ENCODE results near the gene MARVELD2.

DNA sequence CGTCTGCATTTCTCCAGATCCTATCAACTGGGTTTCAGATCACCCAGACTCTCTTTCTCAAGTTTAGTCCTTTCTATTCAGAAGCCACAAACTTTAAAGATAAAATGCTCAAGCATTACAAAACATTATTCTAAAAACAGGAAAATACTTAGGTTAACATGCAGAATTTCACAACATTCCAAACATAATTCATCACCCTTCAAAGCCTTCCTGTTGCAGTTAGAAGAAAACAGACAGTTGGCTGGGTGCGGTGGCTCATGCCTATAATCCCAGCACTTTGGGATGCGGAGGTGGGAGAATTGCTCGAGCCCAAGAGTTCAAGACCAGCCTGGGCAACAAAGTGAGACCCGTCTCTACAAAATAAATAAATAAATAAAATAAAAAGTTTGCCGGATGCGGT is 70.0 kb downstream of the MARVELD2 start:
- TF ChIP-seq STAT5B (CRISPR knock-in tag; IDR thresholded peaks at IDR 0.05) (no peak), RNF2 (conservative IDR thresholded peaks at IDR 0.05; ENCODE audit: low read depth) (no peak), TCF7L2 (IDR thresholded peaks at IDR 0.05; ENCODE audit: low read depth, low read length) (no peak), FOXK1 (CRISPR knock-in tag; IDR thresholded peaks at IDR 0.05; ENCODE audit: borderline replicate concordance, low read depth) (no peak), TARDBP (CRISPR knock-in tag; IDR thresholded peaks at IDR 0.05) (no peak), CHD4 (IDR thresholded peaks at IDR 0.05; ENCODE audit: borderline replicate concordance, low read length) (no peak)
- TF ChIP-seq, protein P1, sequence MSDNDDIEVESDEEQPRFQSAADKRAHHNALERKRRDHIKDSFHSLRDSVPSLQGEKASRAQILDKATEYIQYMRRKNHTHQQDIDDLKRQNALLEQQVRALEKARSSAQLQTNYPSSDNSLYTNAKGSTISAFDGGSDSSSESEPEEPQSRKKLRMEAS (IDR thresholded peaks at IDR 0.05) = no peak
- TF ChIP-seq, protein P2, sequence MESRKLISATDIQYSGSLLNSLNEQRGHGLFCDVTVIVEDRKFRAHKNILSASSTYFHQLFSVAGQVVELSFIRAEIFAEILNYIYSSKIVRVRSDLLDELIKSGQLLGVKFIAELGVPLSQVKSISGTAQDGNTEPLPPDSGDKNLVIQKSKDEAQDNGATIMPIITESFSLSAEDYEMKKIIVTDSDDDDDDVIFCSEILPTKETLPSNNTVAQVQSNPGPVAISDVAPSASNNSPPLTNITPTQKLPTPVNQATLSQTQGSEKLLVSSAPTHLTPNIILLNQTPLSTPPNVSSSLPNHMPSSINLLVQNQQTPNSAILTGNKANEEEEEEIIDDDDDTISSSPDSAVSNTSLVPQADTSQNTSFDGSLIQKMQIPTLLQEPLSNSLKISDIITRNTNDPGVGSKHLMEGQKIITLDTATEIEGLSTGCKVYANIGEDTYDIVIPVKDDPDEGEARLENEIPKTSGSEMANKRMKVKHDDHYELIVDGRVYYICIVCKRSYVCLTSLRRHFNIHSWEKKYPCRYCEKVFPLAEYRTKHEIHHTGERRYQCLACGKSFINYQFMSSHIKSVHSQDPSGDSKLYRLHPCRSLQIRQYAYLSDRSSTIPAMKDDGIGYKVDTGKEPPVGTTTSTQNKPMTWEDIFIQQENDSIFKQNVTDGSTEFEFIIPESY (CRISPR knock-in tag; IDR thresholded peaks at IDR 0.05) = no peak

Measured in HepG2 (cell line).